ENCODE data around the gene COL8A1.

The COL8A1 gene

GRCh38 chr3:99845331-99845730, 206.9 kb downstream of the COL8A1 start:
- TF ChIP-seq ZNF274 (IDR thresholded peaks at IDR 0.05; ENCODE audit: low read depth, low read length) = no peak

GRCh38 chr3:99845999-99846398, 207.6 kb downstream of the COL8A1 start:
- TF ChIP-seq ZNF274 (IDR thresholded peaks at IDR 0.05; ENCODE audit: low read depth, low read length) = no peak
- no peak overlapping the region for H3K4me3 ChIP-seq (ENCODE audit: low read length)

More at GRCh38 chr3:99845331-99845730, 206.9 kb downstream of the COL8A1 start:
- H3K4me3 ChIP-seq (ENCODE audit: low read length) = no peak overlapping the region

GRCh38 chr3:99846477-99847160, 208.2 kb downstream of the COL8A1 start:
- no peak overlapping the region for H3K4me3 ChIP-seq (ENCODE audit: low read length)
- TF ChIP-seq ZNF274 (IDR thresholded peaks at IDR 0.05; ENCODE audit: low read depth, low read length) = no peak

GRCh38 chr3:99848433-99848832, 210.0 kb downstream of the COL8A1 start:
- TF ChIP-seq ZNF274 (IDR thresholded peaks at IDR 0.05; ENCODE audit: low read depth, low read length) = no peak
- H3K4me3 ChIP-seq (ENCODE audit: low read length) = no peak overlapping the region

All from GM08714 (cell line).